Activated CD4-positive, alpha-beta T cell treated with anti-CD3 and anti-CD28 coated beads, Interleukin-2, Interleukin-6, amounts not matched to agents 100 ng/mL and 50 ng/mL, durations not matched to agents 16 hours and 8 hours (primary cell): ENCODE data around the gene CEL.
"Not testable (repeated sequence)": the region's sequence is repeated elsewhere in the genome, so short reads cannot be mapped to it uniquely, and the experiment has no call there.

ENCODE experiments used
- DNase-seq: peaks from one replicate; pipeline ENCODE4 v3.0.0-alpha.2; 2020

CEL gene

GRCh38 chr9:133048595-133048994 lies 13.2 kb upstream of the CEL start:
- DNase-seq, result peak; percentile 47

GRCh38 chr9:133049043-133049442 lies 12.7 kb upstream of the CEL start:
- DNase-seq, result no peak

- no peak for DNase-seq
Observed at GRCh38 chr9:133050142-133050541, 11.6 kb upstream of the CEL start.

DNA sequence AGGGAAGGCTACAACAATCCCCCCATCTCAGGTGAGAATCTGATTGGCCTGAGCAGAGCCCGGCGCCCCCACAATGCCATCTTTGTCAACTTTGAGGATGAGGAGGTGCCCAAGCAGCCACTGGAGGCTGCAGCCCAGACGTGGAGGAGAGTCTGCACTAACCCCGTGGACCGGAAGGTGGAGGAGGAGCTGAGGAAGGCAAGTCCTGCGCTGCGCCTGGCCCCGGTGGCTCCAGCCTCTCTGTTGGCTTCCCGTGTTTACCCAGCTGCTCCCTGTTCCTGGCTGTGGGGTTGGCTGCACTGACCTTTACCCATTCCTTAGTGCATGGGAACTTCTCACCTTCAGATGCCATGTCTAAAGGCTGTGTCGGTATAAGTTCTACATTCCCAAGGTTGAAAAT lies 11.0 kb upstream of the CEL start:
- no peak for DNase-seq

- no peak for DNase-seq
Observed at GRCh38 chr9:133051281-133051900, 10.4 kb upstream of the CEL start.

- DNase-seq, result no peak
Observed at GRCh38 chr9:133051966-133052539, 9.7 kb upstream of the CEL start.

GRCh38 chr9:133054194-133054890 lies 7.4 kb upstream of the CEL start:
- no peak for DNase-seq

- no peak for DNase-seq
Observed at GRCh38 chr9:133054966-133055365, 6.8 kb upstream of the CEL start.

DNA sequence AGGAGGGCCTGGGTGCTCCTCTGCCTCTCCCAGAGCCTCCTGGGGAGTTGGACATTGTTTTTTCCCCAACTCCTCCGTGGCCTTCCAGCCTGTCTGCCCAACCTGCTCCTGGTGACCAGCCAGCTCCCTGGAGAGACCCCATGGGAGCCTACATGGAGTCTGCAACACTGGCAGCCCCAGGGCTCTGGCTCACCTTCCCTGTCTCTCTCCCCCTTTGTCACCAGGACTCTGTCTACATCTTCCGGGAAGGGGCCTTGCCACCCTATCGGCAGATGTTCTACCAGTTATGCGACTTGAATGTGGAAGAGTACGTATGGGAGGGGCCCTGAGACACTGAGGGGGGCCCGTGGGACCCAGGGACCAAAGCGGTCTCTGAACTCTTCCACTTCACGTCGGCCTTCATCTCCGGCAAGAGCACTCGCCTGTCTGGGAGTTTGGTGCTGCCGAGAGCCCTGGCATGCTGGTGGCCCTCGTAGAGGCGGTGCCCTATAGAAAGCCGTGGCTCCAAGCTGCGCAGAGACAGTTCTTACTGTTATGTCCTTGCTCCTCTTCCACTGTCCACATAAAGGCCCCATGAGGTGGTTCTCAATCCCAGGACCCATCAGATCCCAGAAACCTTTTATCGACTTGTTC lies 5.9 kb upstream of the CEL start:
- DNase-seq, result no peak

DNA sequence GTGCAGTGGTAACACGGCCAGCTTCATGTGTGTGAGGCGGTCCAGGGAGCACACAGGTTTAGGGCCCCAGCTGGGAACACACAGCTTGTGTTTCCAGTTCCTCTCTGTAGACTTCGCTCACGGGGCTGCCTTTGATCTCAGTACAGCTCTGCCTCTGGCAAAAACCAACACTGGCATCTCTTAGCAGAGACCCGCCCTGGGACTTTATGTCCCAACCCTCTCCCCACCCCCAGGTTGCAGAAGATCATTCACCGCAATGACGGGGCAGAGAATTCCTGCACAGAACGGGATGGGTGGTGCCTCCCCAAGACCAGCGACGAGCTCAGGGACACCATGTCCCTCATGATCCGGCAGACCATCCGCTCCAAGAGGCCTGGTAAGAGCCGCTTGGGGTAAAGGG lies 5.2 kb upstream of the CEL start:
- no peak for DNase-seq

- peak; percentile 36 for DNase-seq
Observed at GRCh38 chr9:133057006-133057405, 4.8 kb upstream of the CEL start.

GRCh38 chr9:133057553-133057952 lies 4.2 kb upstream of the CEL start:
- no peak for DNase-seq

DNA sequence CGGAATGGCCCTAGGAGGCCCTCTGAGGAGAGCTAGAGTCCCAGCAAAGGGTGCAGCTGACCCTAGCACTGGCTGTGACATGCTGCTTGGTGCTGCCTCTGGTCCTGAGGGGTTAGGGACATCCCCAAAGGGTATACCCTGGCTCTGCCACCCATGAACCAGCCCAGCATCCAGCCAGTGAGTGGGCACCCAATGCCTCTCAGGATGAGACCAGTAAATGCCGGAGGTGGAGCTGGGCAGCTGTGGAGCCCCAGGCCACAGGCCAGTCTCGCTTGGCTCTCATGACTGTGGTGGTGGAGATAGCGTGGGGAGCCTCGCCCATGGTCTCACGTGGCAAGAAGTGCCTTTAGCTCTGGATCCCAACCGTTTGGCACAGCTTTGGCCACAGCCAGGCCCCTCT lies 3.7 kb upstream of the CEL start:
- no peak for DNase-seq

- DNase-seq, result peak; percentile 60
Observed at GRCh38 chr9:133058550-133059320, 3.0 kb upstream of the CEL start.

- peak; percentile 5 for DNase-seq
Observed at GRCh38 chr9:133059623-133060022, 2.2 kb upstream of the CEL start.

DNA sequence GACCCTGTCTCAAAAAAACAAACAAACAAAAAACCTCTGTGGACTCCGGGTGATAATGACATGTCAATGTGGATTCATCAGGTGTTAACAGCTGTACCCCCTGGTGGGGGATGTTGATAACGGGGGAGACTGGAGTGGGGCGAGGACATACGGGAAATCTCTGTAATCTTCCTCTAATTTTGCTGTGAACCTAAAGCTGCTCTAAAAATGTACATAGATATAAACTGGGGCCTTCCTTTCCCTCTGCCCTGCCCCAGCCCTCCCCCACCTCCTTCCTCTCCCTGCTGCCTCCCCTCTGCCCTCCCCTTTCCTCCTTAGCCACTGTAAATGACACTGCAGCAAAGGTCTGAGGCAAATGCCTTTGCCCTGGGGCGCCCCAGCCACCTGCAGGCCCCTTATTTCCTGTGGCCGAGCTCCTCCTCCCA lies 1.4 kb upstream of the CEL start:
- DNase-seq, result peak; percentile 17

DNA sequence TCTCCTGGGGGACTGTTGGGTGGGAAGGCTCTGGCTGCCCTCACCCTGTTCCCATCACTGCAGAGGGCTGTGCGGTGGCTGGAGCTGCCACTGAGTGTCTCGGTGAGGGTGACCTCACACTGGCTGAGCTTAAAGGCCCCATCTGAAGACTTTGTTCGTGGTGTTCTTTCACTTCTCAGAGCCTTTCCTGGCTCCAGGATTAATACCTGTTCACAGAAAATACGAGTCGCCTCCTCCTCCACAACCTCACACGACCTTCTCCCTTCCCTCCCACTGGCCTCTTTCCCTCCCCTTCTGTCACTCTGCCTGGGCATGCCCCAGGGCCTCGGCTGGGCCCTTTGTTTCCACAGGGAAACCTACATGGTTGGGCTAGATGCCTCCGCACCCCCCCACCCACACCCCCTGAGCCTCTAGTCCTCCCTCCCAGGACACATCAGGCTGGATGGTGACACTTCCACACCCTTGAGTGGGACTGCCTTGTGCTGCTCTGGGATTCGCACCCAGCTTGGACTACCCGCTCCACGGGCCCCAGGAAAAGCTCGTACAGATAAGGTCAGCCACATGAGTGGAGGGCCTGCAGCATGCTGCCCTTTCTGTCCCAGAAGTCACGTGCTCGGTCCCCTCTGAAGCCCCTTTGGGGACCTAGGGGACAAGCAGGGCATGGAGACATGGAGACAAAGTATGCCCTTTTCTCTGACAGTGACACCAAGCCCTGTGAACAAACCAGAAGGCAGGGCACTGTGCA lies 590 bp upstream of the CEL start:
- not testable (repeated sequence) for DNase-seq

DNA sequence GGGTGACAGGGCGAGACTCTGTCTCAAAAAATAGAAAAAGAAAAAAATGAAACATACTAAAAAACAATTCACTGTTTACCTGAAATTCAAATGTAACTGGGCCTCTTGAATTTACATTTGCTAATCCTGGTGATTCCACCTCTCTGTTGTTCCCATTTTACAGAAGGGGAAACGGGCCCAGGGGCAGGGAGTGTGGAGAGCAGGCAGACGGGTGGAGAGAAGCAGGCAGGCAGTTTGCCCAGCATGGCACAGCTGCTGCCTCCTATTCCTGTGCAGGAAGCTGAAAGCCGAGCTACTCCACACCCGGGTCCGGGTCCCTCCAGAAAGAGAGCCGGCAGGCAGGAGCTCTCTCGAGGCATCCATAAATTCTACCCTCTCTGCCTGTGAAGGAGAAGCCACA lies 788 bp downstream of the CEL start:
- not testable (repeated sequence) for DNase-seq

- no peak for DNase-seq
Observed at GRCh38 chr9:133063159-133063499, 1.3 kb downstream of the CEL start.

DNA sequence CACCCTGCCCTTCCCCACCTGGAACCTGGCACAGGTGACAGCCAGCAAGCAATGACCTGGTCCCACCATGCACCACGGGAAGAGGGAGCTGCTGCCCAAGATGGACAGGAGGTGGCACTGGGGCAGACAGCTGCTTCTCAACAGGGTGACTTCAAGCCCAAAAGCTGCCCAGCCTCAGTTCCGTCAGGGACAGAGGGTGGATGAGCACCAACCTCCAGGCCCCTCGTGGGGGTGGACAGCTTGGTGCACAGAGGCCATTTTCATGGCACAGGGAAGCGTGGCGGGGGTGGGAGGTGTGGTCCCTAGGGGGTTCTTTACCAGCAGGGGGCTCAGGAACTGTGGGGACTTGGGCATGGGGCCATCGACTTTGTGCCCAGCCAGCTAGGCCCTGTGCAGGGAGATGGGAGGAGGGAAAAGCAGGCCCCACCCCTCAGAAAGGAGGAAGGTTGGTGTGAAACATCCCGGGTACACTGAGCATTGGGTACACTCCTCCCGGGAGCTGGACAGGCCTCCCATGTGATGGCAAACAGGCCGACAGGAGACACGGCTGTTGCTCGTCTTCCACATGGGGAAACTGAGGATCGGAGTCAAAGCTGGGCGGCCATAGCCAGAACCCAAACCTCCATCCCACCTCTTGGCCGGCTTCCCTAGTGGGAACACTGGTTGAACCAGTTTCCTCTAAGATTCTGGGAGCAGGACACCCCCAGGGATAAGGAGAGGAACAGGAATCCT lies 1.9 kb downstream of the CEL start:
- DNase-seq, result no peak

DNA sequence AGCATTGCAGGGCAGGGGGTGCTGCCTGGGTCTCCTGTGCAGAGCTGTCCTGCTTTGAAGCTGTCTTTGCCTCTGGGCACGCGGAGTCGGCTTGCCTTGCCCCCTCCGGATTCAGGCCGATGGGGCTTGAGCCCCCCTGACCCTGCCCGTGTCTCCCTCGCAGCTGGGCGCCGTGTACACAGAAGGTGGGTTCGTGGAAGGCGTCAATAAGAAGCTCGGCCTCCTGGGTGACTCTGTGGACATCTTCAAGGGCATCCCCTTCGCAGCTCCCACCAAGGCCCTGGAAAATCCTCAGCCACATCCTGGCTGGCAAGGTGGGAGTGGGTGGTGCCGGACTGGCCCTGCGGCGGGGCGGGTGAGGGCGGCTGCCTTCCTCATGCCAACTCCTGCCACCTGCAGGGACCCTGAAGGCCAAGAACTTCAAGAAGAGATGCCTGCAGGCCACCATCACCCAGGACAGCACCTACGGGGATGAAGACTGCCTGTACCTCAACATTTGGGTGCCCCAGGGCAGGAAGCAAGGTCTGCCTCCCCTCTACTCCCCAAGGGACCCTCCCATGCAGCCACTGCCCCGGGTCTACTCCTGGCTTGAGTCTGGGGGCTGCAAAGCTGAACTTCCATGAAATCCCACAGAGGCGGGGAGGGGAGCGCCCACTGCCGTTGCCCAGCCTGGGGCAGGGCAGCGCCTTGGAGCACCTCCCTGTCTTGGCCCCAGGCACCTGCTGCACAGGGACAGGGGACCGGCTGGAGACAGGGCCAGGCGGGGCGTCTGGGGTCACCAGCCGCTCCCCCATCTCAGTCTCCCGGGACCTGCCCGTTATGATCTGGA lies 2.7 kb downstream of the CEL start:
- no peak for DNase-seq
